NT2/D1 (cell line): ENCODE results near the gene ASF1A.

Experiments
- SUZ12 ChIP-seq: IDR thresholded peaks from 2 replicates; pipeline ENCODE4 v1.6.1; 2011; ENCODE audit not compliant: insufficient read length, insufficient read depth; ENCODE audit errors: extremely low read depth
- ZNF274 ChIP-seq: IDR thresholded peaks from 2 replicates; pipeline ENCODE4 v1.6.1; 2011; ENCODE audit warnings: mild to moderate bottlenecking, low read depth, low read length

GRCh38 chr6:118940770-118941169, 46.8 kb downstream of the ASF1A start:
- no peak for TF ChIP-seq ZNF274
- TF ChIP-seq SUZ12: no peak
